A673 (cell line): ENCODE measurements around the gene THOC1.

Experiments
- EZH2 ChIP-seq: fragments of 200-600 bp; sonication (generic); IDR thresholded peaks from 2 replicates; pipeline ENCODE4 v1.6.1; 2017; ENCODE audit warnings: borderline replicate concordance, low read depth, mild to moderate bottlenecking, mixed read lengths, antibody characterized with exemption, low read length; ENCODE audit not compliant: poor library complexity, severe bottlenecking
- TF ChIP-seq, protein P1 (sequence below): fragments of 300-800, 200-600 bp; sonication (generic); conservative IDR thresholded peaks from 2 replicates; pipeline ENCODE4 v1.5.1; 2017; ENCODE audit warnings: low read depth, mild to moderate bottlenecking, antibody characterized with exemption, low read length, moderate library complexity, mixed read lengths

DNA sequence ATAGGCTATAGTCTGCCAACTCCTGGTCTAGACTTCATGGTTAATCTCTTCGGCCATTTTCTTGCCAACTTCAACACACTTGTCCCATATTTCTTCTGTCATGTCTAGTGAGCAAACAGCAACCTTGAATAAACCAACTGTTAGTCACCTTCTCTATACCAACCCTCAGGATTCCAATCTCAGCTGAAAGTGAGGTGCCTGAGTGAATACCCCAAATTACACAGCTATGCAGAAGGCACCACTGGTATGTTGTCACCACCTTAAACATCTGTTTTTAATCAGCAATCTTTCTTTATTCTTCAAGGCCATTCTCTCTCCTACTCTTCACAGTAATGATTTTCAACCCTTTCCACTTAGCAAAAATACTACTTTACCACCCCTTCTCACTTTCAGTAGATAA, 39.3 kb downstream of the THOC1 start:
- TF ChIP-seq, protein P1, sequence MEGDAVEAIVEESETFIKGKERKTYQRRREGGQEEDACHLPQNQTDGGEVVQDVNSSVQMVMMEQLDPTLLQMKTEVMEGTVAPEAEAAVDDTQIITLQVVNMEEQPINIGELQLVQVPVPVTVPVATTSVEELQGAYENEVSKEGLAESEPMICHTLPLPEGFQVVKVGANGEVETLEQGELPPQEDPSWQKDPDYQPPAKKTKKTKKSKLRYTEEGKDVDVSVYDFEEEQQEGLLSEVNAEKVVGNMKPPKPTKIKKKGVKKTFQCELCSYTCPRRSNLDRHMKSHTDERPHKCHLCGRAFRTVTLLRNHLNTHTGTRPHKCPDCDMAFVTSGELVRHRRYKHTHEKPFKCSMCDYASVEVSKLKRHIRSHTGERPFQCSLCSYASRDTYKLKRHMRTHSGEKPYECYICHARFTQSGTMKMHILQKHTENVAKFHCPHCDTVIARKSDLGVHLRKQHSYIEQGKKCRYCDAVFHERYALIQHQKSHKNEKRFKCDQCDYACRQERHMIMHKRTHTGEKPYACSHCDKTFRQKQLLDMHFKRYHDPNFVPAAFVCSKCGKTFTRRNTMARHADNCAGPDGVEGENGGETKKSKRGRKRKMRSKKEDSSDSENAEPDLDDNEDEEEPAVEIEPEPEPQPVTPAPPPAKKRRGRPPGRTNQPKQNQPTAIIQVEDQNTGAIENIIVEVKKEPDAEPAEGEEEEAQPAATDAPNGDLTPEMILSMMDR = no peak
- TF ChIP-seq EZH2 = no peak
